Measurements from ENCODE around the gene WDR20. TPM values are rescaled to one million over a fixed set of nuclear protein-coding genes. Genes with fewer than 3 reads are reported as not detected.
A peak's percentile ranks its signal among the peaks of the same experiment; 100 is the strongest.

WDR20 gene
- total RNA-seq, 1 donor from 2014 or later = 25.2 TPM

DNA sequence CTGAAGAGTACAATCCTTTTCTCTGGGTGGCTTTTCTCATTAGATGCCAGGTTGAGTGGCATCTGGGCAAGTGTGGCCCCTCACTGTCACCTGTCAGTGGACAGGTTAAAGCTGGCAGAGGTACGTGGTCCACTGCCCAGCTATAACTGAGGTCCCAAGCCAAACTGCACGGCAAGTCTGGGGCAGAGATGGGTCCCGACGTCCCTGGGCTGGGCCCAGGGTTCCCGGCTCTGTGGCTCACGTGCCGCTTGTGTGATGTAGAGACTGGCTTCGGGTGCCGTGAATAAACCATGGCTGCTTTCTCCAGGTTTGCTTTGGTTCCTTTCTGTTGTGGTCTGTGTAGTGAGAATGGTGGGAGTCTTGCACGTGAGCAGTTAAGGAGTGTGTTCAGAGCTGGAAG is 77.7 kb downstream of the WDR20 start:
- TF ChIP-seq CTCF (IDR thresholded peaks at IDR 0.05) = no peak
- Histone ChIP-seq H3K9me3 (no peaks in the 10 kb centered on the region), H3K4me1 (no peaks in the 10 kb centered on the region), H3K36me3 (peaks cover 2% of the 10 kb centered on the region), H3K27ac (no peak overlapping the region), H3K4me3 (no peak overlapping the region), H3K27me3 (no peaks in the 10 kb centered on the region)
- intact Hi-C loops (cut with DNase I) = no loop called here
- ATAC-seq (no peak), DNase-seq (peak; percentile 53)

DNA sequence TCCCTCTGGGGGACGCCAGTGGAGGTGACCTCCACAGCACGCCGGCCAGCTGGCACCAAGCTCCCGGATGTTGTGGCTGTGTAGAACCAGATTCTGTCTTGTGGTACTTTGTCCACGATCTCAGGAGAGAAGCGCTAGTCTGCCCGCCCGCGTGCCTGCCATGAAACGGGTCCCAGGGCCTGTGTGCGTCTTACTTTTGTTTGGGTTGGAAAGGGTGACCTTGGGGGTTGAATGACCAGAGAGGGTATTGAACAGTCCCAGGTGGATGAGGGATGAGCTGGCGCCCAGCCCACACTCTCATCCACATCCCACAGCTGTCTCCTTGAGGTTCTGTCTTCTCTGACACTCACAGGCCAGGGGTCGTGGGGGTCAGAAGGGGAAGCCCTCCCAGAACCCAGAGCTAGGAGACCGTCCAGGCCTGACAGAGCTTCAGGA is 78.3 kb downstream of the WDR20 start:
- TF ChIP-seq CTCF (IDR thresholded peaks at IDR 0.05) = no peak
- Histone ChIP-seq H3K27me3 (no peaks in the 10 kb centered on the region), H3K27ac (no peak overlapping the region), H3K4me3 (no peak overlapping the region), H3K9me3 (no peaks in the 10 kb centered on the region), H3K4me1 (no peaks in the 10 kb centered on the region), H3K36me3 (peaks cover 8% of the 10 kb centered on the region)
- ATAC-seq (no peak), DNase-seq (peak; percentile 52)
- intact Hi-C loops (cut with DNase I) = no loop called here

DNA sequence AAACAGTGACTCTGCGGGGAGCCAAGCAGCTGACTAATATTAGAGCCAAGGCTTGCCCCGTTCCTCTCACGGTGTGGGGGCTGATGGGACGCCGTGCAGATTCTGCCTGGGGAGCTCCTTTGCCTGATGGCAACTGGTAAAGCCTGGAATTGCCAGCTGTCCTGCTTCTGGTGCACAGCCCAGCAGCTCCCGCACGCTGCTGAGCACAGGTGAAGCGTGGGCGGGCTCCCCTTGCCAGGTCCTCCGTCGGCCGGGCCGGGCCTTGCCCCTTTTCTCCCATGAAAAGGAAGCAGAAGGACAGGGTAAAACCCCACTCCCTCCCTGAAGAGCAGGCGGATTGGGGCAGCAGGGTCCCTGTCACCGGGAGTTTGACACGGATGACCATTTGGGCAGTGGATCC is 79.0 kb downstream of the WDR20 start:
- TF ChIP-seq CTCF (IDR thresholded peaks at IDR 0.05) = no peak
- Histone ChIP-seq H3K4me3 (no peak overlapping the region), H3K36me3 (peaks cover 9% of the 10 kb centered on the region), H3K9me3 (no peaks in the 10 kb centered on the region), H3K27ac (no peak overlapping the region), H3K27me3 (no peaks in the 10 kb centered on the region), H3K4me1 (no peaks in the 10 kb centered on the region)
- intact Hi-C loops (cut with DNase I) = no loop called here
- ATAC-seq (no peak), DNase-seq (no peak)

- TF ChIP-seq CTCF (IDR thresholded peaks at IDR 0.05) = no peak
- no peak for DNase-seq
- no peak overlapping the region for H3K4me3 ChIP-seq
- no peaks in the 10 kb centered on the region for H3K4me1 ChIP-seq
- no peak overlapping the region for H3K27ac ChIP-seq
- no peaks in the 10 kb centered on the region for H3K9me3 ChIP-seq
- ATAC-seq = no peak
- intact Hi-C loops (cut with DNase I) = no loop called here
- no peaks in the 10 kb centered on the region for H3K27me3 ChIP-seq
- H3K36me3 ChIP-seq = peaks cover 9% of the 10 kb centered on the region
Observed at GRCh38 chr14:102219316-102219715, 79.6 kb downstream of the WDR20 start.

DNA sequence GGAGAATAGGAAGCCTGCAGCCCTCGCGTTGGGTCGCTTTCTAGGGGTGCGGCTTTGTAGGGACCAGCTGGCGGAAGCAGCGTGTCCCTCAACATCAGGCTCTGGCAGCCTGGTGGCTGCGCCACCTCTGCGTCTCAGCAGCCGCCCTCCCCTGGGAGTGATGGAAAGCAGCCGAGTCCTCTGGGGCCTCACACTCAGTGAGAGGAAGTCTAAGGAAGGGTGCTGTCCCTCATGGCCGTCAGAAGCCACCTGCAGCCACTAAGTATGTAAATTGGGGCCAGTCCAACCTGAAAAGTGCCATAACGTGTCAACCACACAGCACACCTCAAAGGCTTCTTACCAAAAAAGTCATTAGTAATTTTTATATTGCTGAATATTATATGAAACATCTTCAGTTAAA is 80.3 kb downstream of the WDR20 start:
- no peak for TF ChIP-seq CTCF (IDR thresholded peaks at IDR 0.05)
- no peak overlapping the region for H3K4me3 ChIP-seq
- ATAC-seq = no peak
- H3K4me1 ChIP-seq = no peaks in the 10 kb centered on the region
- peaks cover 9% of the 10 kb centered on the region for H3K36me3 ChIP-seq
- H3K27ac ChIP-seq = no peak overlapping the region
- no peaks in the 10 kb centered on the region for H3K9me3 ChIP-seq
- no peaks in the 10 kb centered on the region for H3K27me3 ChIP-seq
- intact Hi-C loops (cut with DNase I) = no loop called here
- no peak for DNase-seq

DNA sequence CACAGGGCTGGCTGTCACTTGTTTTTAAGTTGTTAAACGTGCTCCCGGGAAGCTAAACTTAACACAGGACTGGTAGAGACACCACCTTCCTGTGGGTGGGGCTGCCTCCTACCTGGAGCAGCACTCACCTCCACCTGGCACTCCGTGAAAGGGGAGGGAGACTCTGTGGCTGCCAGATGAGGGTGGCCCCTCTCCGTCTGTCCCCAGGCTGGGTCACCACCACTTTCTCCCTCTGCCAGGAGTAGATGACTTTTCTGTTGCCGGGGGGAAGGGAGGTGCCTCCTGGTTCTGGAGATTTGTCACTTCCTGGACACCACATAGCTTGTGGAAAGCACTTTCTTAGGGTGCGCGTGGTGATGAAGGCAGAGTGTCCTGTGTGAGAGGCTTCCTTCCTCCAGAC is 81.3 kb downstream of the WDR20 start:
- DNase-seq = no peak

More for the DNA sequence above, 81.3 kb downstream of the WDR20 start:
- no peak for ATAC-seq
- no peaks in the 10 kb centered on the region for H3K27me3 ChIP-seq
- peaks cover 9% of the 10 kb centered on the region for H3K36me3 ChIP-seq
- H3K27ac ChIP-seq = no peak overlapping the region
- intact Hi-C loops (cut with DNase I) = no loop called here
- no peaks in the 10 kb centered on the region for H3K9me3 ChIP-seq
- no peaks in the 10 kb centered on the region for H3K4me1 ChIP-seq
- TF ChIP-seq CTCF (IDR thresholded peaks at IDR 0.05) = no peak
- H3K4me3 ChIP-seq = no peak overlapping the region
